GM18505 (cell line): ENCODE data around the gene ARHGEF5.

Experiments
- ATAC-seq: cut with Tn5 transposase; IDR thresholded peaks from one replicate; pipeline ENCODE4 v1.9.1; 2021; ENCODE audit not compliant: unreplicated experiment
- POLR2A ChIP-seq: IDR thresholded peaks from 4 replicates; pipeline ENCODE4 v1.6.1; 2011; ENCODE audit warnings: borderline replicate concordance; ENCODE audit not compliant: insufficient read depth, insufficient read length; ENCODE audit errors: extremely low read depth

Gene ARHGEF5

DNA sequence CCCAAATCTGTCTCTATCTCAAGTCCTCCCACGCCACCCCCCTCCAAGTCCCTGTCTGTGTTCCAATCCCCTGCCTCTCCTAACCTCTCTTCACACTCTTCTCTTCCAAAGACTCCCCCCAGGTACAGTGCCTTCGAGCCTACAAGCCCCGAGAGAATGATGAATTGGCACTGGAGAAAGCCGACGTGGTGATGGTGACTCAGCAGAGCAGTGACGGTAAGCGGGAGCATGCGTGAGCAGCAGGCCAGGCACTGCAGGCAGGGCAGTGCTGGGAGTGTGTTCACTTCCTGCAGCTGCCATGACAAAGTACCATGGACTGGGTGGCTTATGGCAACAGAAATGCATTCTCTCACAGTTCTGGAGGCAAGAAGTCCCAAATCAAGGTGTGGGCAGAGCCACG, 23.4 kb downstream of the ARHGEF5 start:
- ATAC-seq: no peak
- no peak for TF ChIP-seq POLR2A

DNA sequence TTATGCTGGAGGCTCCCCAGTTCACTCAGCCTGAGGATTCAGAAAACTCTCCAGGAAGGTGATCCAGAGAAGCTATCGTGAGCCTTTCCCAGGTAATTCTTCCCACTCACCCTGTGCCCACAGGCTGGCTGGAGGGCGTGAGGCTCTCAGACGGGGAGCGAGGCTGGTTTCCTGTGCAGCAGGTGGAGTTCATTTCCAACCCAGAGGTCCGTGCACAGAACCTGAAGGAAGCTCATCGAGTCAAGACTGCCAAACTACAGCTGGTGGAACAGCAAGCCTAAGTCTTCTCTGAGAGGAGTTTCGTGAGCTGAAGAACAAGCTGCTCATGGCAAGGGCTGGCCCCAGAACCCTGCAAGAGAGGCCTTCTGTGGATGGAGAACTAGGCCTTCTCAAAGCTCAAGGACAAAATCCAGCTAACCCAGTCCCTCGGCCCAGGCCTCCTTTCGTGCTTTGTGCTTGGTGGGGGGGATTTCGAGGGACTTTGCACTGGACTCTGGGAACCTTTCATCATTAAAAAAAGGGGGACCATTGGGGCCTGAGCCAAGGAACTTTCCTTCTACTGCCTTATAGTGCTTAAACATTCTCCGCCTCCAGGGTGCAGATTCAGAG, 24.7 kb downstream of the ARHGEF5 start:
- no peak for ATAC-seq
- no peak for TF ChIP-seq POLR2A

DNA sequence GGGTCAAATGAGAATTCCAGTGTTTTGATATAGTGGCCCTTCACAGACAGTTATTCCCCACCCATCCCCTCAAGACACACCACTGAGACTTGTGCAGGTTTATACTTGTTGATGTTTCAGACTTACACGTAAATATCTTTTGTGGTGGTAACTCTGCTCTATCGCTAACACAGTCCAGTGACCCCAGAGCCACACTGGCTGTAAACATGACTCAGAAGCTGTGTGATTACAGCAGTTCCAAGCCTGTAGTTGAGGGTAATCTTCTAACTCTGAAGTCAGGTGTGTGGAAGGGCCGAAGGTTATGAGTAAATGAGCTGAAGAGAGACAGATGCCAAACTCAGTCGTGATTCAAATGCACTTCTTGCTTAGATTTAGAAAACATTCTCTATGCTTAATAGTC, 28.9 kb downstream of the ARHGEF5 start:
- ATAC-seq: peak; percentile 92
- TF ChIP-seq POLR2A: no peak

DNA sequence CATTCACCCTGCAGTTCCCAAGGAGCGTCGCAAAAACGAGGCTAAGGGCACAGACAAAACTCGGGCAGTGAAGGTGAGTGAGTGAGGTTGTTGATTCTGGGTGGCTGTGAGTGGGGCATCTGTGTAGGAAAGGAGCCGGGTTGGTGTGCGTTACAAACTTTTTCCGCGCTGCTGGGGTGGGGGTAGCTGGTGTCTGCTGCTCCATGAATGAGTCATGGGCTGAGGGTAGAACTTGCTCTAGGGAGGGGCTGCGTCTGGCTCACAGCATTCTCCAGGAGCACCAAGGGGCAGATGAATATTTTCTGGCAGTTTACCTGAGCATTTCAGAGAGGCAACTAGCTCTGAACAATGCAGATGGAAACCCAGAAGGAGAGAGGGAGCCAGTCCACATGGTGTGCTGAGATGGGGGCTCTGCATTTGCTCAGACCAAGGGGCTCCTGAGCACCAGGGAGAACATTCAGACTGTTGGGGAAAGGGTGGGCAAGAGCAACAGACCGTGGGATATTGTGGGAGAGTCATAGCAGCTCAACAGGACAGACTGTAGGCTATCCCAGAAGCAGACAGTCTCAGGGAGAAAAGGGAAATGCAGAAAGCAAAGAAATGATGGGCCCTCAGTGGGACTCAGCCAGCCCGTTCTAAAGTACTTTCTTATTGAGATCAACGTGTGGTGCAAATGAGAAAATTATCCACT, 29.5 kb downstream of the ARHGEF5 start:
- TF ChIP-seq POLR2A: no peak
- ATAC-seq: no peak

DNA sequence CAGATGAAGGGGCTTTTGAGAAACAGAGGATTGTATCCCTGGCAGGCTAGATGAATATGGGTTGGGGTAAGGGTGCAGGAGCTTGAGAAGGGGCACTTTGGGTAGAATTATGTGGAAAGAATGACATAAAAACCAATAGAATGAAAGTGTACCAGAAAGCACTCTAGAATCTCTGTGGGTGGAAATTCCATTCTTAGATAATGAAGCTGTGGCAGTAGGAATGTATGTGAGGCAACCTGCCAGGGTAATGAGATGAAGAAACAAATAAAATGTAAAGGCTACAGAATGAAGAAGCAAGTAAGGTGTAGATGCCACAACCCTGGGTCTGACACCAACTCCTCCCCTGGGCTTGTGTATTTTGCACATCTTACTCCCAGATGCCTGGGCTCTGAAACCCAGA, 31.5 kb downstream of the ARHGEF5 start:
- TF ChIP-seq POLR2A: no peak
- no peak for ATAC-seq

DNA sequence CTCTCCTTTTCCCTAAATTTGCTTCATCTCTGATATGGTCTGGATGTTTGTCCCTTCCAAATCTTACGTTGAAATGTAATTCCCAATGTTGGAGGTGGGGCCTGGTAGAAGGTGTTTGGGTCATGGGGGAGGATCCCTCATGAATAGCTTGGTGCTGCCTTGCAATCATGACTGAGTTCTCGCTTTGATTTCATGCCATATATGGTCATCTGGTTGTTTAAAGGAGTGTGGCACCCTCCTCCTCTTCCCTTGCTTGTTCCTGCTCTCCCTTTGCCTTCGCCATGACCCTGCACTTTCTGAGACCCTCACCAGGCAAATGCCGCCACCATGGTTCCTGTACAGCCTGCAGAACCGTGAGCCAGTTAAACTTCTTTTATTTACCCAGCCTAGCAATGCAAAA, 33.7 kb downstream of the ARHGEF5 start:
- TF ChIP-seq POLR2A: no peak
- no peak for ATAC-seq

DNA sequence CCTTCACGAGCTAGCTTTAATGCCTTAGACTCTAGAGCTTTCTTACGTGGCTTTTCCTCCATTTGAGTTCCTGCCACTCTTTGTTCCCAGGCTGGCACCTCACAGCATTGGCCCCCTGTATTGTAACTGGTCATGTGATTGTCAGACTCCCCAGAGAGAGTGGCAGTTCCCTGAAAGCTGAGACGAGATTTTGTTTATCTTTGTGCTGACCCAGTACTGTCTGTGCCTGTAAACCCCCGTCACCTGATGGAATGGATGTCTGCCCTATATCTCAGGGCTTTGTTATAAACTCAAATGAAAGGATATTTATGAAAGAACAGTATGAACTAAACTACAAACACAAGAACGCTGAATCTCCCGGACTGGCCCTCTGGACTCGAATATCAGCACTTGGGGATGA, 35.3 kb downstream of the ARHGEF5 start:
- TF ChIP-seq POLR2A: no peak
- ATAC-seq: no peak

DNA sequence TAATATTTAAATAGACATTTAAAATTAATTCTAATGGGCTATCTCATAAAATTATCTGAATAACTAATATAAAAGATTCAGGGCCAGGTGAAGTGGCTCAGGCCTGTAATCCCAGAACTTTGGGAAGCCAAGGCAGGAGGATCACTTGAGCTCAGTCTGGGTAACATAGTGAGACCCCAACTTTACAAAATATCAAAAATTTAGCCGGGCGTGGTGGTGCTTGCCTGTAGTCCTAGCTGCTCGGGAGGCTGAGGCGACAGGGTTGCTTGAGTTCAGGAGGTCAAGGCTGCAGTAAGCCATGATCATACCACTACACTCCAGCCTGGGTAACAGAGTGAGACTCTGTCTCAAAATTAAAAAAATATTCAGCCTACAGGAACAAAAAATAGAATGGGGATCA, 35.8 kb downstream of the ARHGEF5 start:
- no peak for TF ChIP-seq POLR2A

DNA sequence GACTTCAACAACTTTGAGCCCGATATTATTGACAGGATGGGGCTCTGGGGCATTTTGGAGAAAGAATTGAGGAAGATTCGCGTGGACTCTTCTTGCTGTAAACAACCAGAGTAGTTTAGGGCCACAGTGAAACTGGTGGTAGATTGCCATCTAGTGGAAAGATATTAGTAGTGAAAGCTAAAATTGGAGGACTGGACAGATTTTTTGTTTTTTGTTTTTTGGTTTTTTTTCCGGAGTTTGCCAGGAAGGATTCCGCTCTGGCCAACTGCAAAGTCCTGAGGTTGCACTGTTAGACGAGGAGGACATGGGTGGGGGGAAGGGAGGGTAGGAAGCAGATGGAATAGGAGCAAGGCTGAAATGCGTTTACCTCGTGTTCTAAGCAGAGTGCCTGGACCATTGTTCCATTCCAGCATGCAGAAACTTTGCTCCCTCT, 36.6 kb downstream of the ARHGEF5 start:
- ATAC-seq: peak; percentile 62
- TF ChIP-seq POLR2A: no peak

More for the DNA sequence above, 35.8 kb downstream of the ARHGEF5 start:
- no peak for ATAC-seq

DNA sequence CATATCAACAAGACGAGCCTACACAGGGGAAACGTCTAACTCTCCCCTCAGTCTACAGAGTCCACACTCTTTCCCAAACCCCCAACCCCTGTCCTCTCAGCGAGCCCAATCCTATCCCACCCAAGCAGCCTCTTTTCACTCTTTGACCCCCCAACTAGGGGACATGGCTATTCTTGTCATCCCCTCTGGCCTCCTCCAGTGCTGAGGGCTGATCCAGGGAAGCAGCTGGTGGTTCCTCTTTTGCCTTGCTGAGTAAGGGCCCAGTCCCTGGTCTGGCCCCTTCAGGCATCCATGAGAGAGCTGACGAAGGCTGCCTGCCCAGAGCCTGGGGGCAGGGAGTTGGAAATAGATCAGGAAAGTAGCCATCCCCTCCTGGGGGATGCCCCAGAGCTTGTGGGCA, 41.9 kb downstream of the ARHGEF5 start:
- no peak for ATAC-seq
- no peak for TF ChIP-seq POLR2A

DNA sequence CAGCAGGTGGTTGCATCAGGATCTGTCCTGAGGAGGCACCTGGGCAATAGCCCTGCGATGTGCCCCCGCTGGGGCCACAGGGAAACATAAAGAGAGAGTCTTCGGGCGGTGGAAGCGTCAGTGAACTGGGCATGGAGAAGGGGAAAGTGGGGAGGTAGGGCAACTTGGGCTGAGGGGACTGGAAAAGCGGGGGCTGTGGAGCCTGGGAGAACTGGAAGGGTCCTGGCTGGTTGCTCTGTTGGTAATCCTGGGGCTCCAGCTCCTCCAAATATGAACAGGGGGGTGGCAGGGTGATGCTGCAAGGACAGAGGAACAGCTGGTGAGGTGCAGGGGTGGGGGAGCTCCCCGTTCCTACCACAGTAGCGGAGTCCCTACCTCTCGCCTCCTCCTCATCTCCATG, 43.1 kb downstream of the ARHGEF5 start:
- ATAC-seq: no peak
- TF ChIP-seq POLR2A: no peak

DNA sequence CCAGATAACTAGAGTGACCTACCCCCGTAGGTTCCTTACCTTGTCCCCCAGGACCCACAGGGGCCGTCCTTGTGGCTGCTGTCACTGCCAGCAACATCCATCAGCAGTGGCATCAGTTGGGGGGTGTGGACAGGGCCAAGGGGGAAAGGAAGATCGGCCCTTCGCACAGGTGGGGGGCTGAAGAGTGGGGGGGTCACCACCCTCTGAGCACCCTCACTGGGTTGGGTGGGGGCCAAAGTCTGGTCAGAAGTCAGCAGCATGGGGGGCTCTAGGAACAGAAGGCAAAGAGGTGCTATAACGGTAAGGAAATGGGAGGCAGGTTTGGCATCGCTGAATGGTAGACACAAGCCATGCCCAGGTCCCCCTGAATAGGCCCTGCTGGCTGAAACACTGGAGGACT, 43.7 kb downstream of the ARHGEF5 start:
- TF ChIP-seq POLR2A: no peak
- no peak for ATAC-seq

DNA sequence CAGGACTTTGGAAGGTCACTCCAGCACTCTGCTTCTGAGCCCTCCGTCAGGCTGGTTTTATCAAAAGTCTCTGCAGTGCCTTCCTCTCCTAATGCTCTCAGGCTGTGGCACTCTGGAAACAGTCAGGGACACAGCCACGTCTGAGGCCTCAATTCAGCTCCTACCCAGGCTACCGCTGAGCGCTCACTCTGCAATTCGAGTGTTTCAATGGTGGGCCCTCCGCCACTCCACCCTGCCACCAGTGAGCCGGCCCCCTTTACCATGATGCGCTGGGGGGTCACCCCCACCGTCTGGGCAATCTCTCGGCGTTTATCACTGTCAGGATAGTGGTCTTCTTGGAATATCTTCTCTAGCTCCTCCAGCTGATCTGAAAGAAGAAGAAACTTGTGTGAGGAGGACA, 44.7 kb downstream of the ARHGEF5 start:
- no peak for ATAC-seq
- TF ChIP-seq POLR2A: no peak

DNA sequence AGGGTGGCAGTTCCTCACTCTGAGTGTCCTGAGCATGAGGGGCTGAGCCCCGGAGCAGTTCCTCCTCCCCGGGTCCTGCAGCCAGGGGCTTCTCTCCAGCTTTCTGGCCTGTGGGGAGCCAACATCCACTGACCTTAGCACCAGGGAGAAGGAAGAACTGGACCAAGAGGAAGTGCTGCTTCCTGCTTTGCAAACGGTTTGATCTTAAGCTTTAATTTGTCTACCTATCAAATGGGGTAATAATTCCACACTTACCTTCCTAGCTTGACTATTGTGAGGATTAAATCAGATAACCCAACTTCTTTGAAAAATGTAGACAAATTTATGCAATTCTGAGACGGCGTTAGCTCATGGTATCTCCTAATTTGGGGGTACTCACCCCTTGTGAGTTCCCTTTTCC, 46.3 kb downstream of the ARHGEF5 start:
- TF ChIP-seq POLR2A: no peak

More for the DNA sequence above, 46.3 kb downstream of the ARHGEF5 start:
- no peak for ATAC-seq
